ENCODE data around the gene NEDD1.

DNA sequence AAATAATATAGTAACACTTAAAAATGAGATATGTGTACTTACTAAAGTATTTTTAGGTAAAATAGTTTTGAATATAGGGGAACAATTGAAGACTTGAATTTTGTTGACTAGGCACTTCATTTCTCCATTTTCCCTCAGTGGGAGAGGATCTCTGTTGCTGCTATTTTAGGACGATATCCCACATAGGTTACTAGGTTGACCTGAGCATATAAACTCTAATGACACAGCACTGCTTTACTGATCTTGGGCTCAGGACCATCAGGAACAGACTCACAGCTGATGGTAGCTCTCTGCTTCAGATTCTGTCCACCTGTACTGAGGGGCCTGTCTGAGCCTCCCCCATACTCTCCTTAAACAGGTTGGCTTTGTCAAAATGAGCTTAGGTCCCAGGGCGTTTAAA is 5.9 kb downstream of the NEDD1 start:
- TF ChIP-seq, protein P1, sequence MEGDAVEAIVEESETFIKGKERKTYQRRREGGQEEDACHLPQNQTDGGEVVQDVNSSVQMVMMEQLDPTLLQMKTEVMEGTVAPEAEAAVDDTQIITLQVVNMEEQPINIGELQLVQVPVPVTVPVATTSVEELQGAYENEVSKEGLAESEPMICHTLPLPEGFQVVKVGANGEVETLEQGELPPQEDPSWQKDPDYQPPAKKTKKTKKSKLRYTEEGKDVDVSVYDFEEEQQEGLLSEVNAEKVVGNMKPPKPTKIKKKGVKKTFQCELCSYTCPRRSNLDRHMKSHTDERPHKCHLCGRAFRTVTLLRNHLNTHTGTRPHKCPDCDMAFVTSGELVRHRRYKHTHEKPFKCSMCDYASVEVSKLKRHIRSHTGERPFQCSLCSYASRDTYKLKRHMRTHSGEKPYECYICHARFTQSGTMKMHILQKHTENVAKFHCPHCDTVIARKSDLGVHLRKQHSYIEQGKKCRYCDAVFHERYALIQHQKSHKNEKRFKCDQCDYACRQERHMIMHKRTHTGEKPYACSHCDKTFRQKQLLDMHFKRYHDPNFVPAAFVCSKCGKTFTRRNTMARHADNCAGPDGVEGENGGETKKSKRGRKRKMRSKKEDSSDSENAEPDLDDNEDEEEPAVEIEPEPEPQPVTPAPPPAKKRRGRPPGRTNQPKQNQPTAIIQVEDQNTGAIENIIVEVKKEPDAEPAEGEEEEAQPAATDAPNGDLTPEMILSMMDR (IDR thresholded peaks at IDR 0.05 in 2 of 3, conservative IDR thresholded peaks at IDR 0.05 in 1 of 3; ENCODE audit: control insufficient read depth in 2 of 3, extremely low read depth in 1 of 3, insufficient read depth in 1 of 3, low read depth in 3 of 3, low read length in 3 of 3), result no peak
- TF ChIP-seq TAF1 (IDR thresholded peaks at IDR 0.05; ENCODE audit: borderline replicate concordance, low read depth, low read length), result no peak
- no peak for TF ChIP-seq TCF12 (IDR thresholded peaks at IDR 0.05; ENCODE audit: low read depth, low read length)
- TF ChIP-seq, protein P2, sequence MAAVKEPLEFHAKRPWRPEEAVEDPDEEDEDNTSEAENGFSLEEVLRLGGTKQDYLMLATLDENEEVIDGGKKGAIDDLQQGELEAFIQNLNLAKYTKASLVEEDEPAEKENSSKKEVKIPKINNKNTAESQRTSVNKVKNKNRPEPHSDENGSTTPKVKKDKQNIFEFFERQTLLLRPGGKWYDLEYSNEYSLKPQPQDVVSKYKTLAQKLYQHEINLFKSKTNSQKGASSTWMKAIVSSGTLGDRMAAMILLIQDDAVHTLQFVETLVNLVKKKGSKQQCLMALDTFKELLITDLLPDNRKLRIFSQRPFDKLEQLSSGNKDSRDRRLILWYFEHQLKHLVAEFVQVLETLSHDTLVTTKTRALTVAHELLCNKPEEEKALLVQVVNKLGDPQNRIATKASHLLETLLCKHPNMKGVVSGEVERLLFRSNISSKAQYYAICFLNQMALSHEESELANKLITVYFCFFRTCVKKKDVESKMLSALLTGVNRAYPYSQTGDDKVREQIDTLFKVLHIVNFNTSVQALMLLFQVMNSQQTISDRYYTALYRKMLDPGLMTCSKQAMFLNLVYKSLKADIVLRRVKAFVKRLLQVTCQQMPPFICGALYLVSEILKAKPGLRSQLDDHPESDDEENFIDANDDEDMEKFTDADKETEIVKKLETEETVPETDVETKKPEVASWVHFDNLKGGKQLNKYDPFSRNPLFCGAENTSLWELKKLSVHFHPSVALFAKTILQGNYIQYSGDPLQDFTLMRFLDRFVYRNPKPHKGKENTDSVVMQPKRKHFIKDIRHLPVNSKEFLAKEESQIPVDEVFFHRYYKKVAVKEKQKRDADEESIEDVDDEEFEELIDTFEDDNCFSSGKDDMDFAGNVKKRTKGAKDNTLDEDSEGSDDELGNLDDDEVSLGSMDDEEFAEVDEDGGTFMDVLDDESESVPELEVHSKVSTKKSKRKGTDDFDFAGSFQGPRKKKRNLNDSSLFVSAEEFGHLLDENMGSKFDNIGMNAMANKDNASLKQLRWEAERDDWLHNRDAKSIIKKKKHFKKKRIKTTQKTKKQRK (IDR thresholded peaks at IDR 0.05; ENCODE audit: low read depth, low read length), result no peak
- TF ChIP-seq ZBED1 (IDR thresholded peaks at IDR 0.05; ENCODE audit: borderline replicate concordance), result no peak
- TF ChIP-seq ZNF274 (IDR thresholded peaks at IDR 0.05; ENCODE audit: insufficient read depth, insufficient read length), result no peak
- TF ChIP-seq, protein P3, sequence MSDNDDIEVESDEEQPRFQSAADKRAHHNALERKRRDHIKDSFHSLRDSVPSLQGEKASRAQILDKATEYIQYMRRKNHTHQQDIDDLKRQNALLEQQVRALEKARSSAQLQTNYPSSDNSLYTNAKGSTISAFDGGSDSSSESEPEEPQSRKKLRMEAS (IDR thresholded peaks at IDR 0.05; ENCODE audit: low read depth, low read length), result no peak
- TF ChIP-seq STAT3 (IDR thresholded peaks at IDR 0.05; ENCODE audit: low read depth, low read length), result no peak
